HepG2 (cell line): ENCODE results near the gene TSPAN31. TPM values are rescaled to one million over a fixed set of nuclear protein-coding genes. Genes with fewer than 3 reads are reported as not detected.

ENCODE experiments used
- ATRX ChIP-seq: sonication (generic); formaldehyde crosslinking; IDR thresholded peaks from 2 replicates; pipeline ENCODE4 v1.4.0; 2020; ENCODE audit warnings: missing genetic modification reagents, borderline replicate concordance
- CEBPZ ChIP-seq: IDR thresholded peaks from 2 replicates; pipeline ENCODE4 v1.6.1; 2012; ENCODE audit warnings: low read length, improper control_type of control experiment
- ELF1 ChIP-seq: sonication (generic); formaldehyde crosslinking; IDR thresholded peaks from 2 replicates; pipeline ENCODE4 v1.4.0; 2020; ENCODE audit warnings: missing genetic modification reagents
- KDM1A ChIP-seq: IDR thresholded peaks from 2 replicates; pipeline ENCODE4 v1.6.1; 2016; ENCODE audit warnings: missing compliant biosample characterization
- KDM2A ChIP-seq: sonication (generic); formaldehyde crosslinking; IDR thresholded peaks from 2 replicates; pipeline ENCODE4 v1.4.0; 2020; ENCODE audit warnings: low read depth, missing genetic modification reagents, borderline replicate concordance
- MED8 ChIP-seq: sonication (generic); formaldehyde crosslinking; IDR thresholded peaks from 2 replicates; pipeline ENCODE4 v1.8.1; 2023; ENCODE audit warnings: mild to moderate bottlenecking, missing genetic modification reagents; ENCODE audit not compliant: insufficient replicate concordance
- NFKBIZ ChIP-seq: IDR thresholded peaks from 2 replicates; pipeline ENCODE4 v1.6.1; 2018; ENCODE audit warnings: missing genetic modification reagents, missing compliant biosample characterization
- SRSF9 ChIP-seq: fragments of 200-400 bp; formaldehyde crosslinking; IDR thresholded peaks from 2 replicates; pipeline ENCODE4 v1.6.1; 2018; ENCODE audit warnings: borderline replicate concordance, mild to moderate bottlenecking, low read depth, low read length; ENCODE audit not compliant: insufficient read depth, poor library complexity, severe bottlenecking
- TBX2 ChIP-seq: sonication (generic); formaldehyde crosslinking; IDR thresholded peaks from 2 replicates; pipeline ENCODE4 v1.5.0; 2020; ENCODE audit warnings: missing genetic modification reagents, mild to moderate bottlenecking, borderline replicate concordance
- ZBTB42 ChIP-seq: sonication (generic); formaldehyde crosslinking; IDR thresholded peaks from 2 replicates; pipeline ENCODE4 v1.5.0; 2020; ENCODE audit warnings: mild to moderate bottlenecking, missing genetic modification reagents
- ZKSCAN5 ChIP-seq: sonication (generic); formaldehyde crosslinking; IDR thresholded peaks from 2 replicates; pipeline ENCODE4 v1.5.1; 2020; ENCODE audit warnings: mild to moderate bottlenecking, missing genetic modification reagents
- ZNF333 ChIP-seq: sonication (generic); formaldehyde crosslinking; IDR thresholded peaks from 2 replicates; pipeline ENCODE4 v1.4.0; 2020; ENCODE audit warnings: mild to moderate bottlenecking, missing genetic modification reagents, borderline replicate concordance
- ZNF557 ChIP-seq: sonication (generic); formaldehyde crosslinking; IDR thresholded peaks from 2 replicates; pipeline ENCODE4 v1.4.0; 2020; ENCODE audit warnings: missing genetic modification reagents
- ZNF670 ChIP-seq: sonication (generic); formaldehyde crosslinking; IDR thresholded peaks from 2 replicates; pipeline ENCODE4 v1.8.0; 2022; ENCODE audit warnings: mild to moderate bottlenecking, missing genetic modification reagents, borderline replicate concordance
- ZNF776 ChIP-seq: sonication (generic); formaldehyde crosslinking; IDR thresholded peaks from 2 replicates; pipeline ENCODE4 v1.4.0; 2020; ENCODE audit warnings: mild to moderate bottlenecking, missing genetic modification reagents
- ZSCAN20 ChIP-seq: sonication (generic); formaldehyde crosslinking; IDR thresholded peaks from 2 replicates; pipeline ENCODE4 v1.4.0; 2020; ENCODE audit warnings: missing genetic modification reagents, mild to moderate bottlenecking, borderline replicate concordance
- polyA plus RNA-seq, 8 experiments: library from polyadenylated mRNA; depleted of rRNA in 3 of 8; stranded (reverse) in 7 of 8; unstranded in 1 of 8; fragments of >200 nt; fragmentation: Illumina TruSeq in 4 of 8; extraction: Trizol in 4 of 8; gene quantifications; 2 replicates each; pipeline versions ENCODE4 v1.2.1 to v1.2.3, GENCODE V29; 2011 to 2016; ENCODE audit warnings: low read depth in 4 of 8, missing spikeins in 1 of 8, mixed read lengths in 1 of 8; ENCODE audit not compliant: insufficient read depth in 1 of 8
- total RNA-seq, 5 experiments: library from RNA; depleted of rRNA; stranded (reverse); fragments of >200 nt; fragmentation: Illumina TruSeq; extraction: Trizol; gene quantifications; 2 replicates each; pipeline ENCODE4 v1.2.3, GENCODE V29; 2016; ENCODE audit warnings: low read depth in 1 of 5
- TF ChIP-seq, protein P1 (sequence below): sonication (generic); formaldehyde crosslinking; IDR thresholded peaks from 2 replicates; pipeline ENCODE4 v1.5.0; 2020; ENCODE audit warnings: missing genetic modification reagents
- TF ChIP-seq, protein P2 (sequence below): sonication (generic); formaldehyde crosslinking; IDR thresholded peaks from 2 replicates; pipeline ENCODE4 v1.4.0; 2020; ENCODE audit warnings: mild to moderate bottlenecking, missing genetic modification reagents

The TSPAN31 gene
- total and polyA plus RNA-seq, 2 of the 13 experiments (the other 11 are each of a cell fraction or from before 2014, with no cell fraction given), result 10.4 to 24.6 TPM

- TF ChIP-seq CEBPZ, result no peak
- TF ChIP-seq ZSCAN20, result 0 out of 2 replicates have a peak, but pooled peaks have one; percentile 44
- no peak for TF ChIP-seq ZKSCAN5
- TF ChIP-seq SRSF9, result no peak
- TF ChIP-seq, protein P1, sequence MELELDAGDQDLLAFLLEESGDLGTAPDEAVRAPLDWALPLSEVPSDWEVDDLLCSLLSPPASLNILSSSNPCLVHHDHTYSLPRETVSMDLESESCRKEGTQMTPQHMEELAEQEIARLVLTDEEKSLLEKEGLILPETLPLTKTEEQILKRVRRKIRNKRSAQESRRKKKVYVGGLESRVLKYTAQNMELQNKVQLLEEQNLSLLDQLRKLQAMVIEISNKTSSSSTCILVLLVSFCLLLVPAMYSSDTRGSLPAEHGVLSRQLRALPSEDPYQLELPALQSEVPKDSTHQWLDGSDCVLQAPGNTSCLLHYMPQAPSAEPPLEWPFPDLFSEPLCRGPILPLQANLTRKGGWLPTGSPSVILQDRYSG (CRISPR knock-in tag), result no peak
- peak; percentile 51; the same call in 1 of the 2 replicates for TF ChIP-seq NFKBIZ (CRISPR knock-in tag)
- no peak for TF ChIP-seq KDM1A
- peak; percentile 52; the same call in 1 of the 2 replicates for TF ChIP-seq ZBTB42
- TF ChIP-seq ATRX (CRISPR knock-in tag), result no peak
- TF ChIP-seq MED8 (CRISPR knock-in tag), result no peak
- peak; percentile 70; the same call in 1 of the 2 replicates for TF ChIP-seq ZNF333
- TF ChIP-seq, protein P2, sequence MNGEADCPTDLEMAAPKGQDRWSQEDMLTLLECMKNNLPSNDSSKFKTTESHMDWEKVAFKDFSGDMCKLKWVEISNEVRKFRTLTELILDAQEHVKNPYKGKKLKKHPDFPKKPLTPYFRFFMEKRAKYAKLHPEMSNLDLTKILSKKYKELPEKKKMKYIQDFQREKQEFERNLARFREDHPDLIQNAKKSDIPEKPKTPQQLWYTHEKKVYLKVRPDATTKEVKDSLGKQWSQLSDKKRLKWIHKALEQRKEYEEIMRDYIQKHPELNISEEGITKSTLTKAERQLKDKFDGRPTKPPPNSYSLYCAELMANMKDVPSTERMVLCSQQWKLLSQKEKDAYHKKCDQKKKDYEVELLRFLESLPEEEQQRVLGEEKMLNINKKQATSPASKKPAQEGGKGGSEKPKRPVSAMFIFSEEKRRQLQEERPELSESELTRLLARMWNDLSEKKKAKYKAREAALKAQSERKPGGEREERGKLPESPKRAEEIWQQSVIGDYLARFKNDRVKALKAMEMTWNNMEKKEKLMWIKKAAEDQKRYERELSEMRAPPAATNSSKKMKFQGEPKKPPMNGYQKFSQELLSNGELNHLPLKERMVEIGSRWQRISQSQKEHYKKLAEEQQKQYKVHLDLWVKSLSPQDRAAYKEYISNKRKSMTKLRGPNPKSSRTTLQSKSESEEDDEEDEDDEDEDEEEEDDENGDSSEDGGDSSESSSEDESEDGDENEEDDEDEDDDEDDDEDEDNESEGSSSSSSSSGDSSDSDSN, result peak; percentile 80
- TF ChIP-seq TBX2 (CRISPR knock-in tag), result peak; percentile 78
- 0 out of 2 replicates have a peak, but pooled peaks have one; percentile 6 for TF ChIP-seq ZNF776 (CRISPR knock-in tag)
- TF ChIP-seq ZNF557 (CRISPR knock-in tag), result no peak
- 0 out of 2 replicates have a peak, but pooled peaks have one; percentile 11 for TF ChIP-seq ELF1 (CRISPR knock-in tag)
- 0 out of 2 replicates have a peak, but pooled peaks have one; percentile 48 for TF ChIP-seq ZNF670 (CRISPR knock-in tag)
- TF ChIP-seq KDM2A (CRISPR knock-in tag), result peak; percentile 31; the same call in 1 of the 2 replicates
These were observed 10.9 kb downstream of the TSPAN31 start (continued) for GRCh38 chr12:57755454-57756372.
